NT2/D1 (cell line): ENCODE results near the gene HORMAD2.
"Not testable (repeated sequence)": the region's sequence is repeated elsewhere in the genome, so short reads cannot be mapped to it uniquely, and the experiment has no call there.

Experiments
- DNase-seq: peaks from one replicate; pipeline ENCODE4 v3.0.0-alpha.2; 2011; ENCODE audit warnings: low read depth, low spot score
- H3K27me3 ChIP-seq: 2 replicates; pipeline ENCODE4 v1.6.0; 2011; ENCODE audit warnings: mild to moderate bottlenecking; ENCODE audit not compliant: insufficient read length, insufficient read depth
- H3K36me3 ChIP-seq: 2 replicates; pipeline ENCODE4 v1.6.1; 2011; ENCODE audit warnings: mild to moderate bottlenecking, low read length, mixed read lengths; ENCODE audit not compliant: insufficient read depth, insufficient read length
- H3K4me1 ChIP-seq: 2 replicates; pipeline ENCODE4 v1.5.1; 2011; ENCODE audit not compliant: insufficient read depth, insufficient read length
- H3K4me3 ChIP-seq: 2 replicates; pipeline ENCODE4 v1.5.1; 2011; ENCODE audit warnings: low read depth; ENCODE audit not compliant: insufficient read length
- H3K9ac ChIP-seq: 2 replicates; pipeline ENCODE4 v1.6.0; 2011; ENCODE audit warnings: low read depth; ENCODE audit not compliant: insufficient read length
- H3K9me3 ChIP-seq: 2 replicates; pipeline ENCODE4 v1.5.1; 2011; ENCODE audit warnings: mild to moderate bottlenecking, low read length; ENCODE audit not compliant: insufficient read depth
- SUZ12 ChIP-seq: IDR thresholded peaks from 2 replicates; pipeline ENCODE4 v1.6.1; 2011; ENCODE audit not compliant: insufficient read length, insufficient read depth; ENCODE audit errors: extremely low read depth
- YY1 ChIP-seq: IDR thresholded peaks from 2 replicates; pipeline ENCODE4 v1.6.1; 2011; ENCODE audit not compliant: insufficient read length, insufficient read depth
- ZNF274 ChIP-seq: IDR thresholded peaks from 2 replicates; pipeline ENCODE4 v1.6.1; 2011; ENCODE audit warnings: mild to moderate bottlenecking, low read depth, low read length

HORMAD2 gene

GRCh38 chr22:30057375-30057774 is 22.9 kb upstream of the HORMAD2 start:
- H3K9me3 ChIP-seq: peaks cover 10% of the 10 kb centered on the region
- H3K27me3 ChIP-seq: no peaks in the 10 kb centered on the region
- TF ChIP-seq SUZ12 (no peak), YY1 (no peak), ZNF274 (no peak)
- H3K9ac ChIP-seq: no peak overlapping the region
- no peaks in the 10 kb centered on the region for H3K4me1 ChIP-seq
- no peak for DNase-seq
- H3K4me3 ChIP-seq: no peak overlapping the region
- H3K36me3 ChIP-seq: no peaks in the 10 kb centered on the region

GRCh38 chr22:30059346-30060020 is 20.8 kb upstream of the HORMAD2 start:
- H3K36me3 ChIP-seq, H3K9ac ChIP-seq, H3K4me3 ChIP-seq, H3K4me1 ChIP-seq, DNase-seq, H3K27me3 ChIP-seq: not testable (repeated sequence)
- H3K9me3 ChIP-seq: peaks cover 13% of the 10 kb centered on the region

GRCh38 chr22:30061094-30061493 is 19.2 kb upstream of the HORMAD2 start:
- H3K9me3 ChIP-seq: peaks cover 25% of the 10 kb centered on the region

GRCh38 chr22:30062259-30062658 is 18.0 kb upstream of the HORMAD2 start:
- no peak overlapping the region for H3K9ac ChIP-seq
- peaks cover 25% of the 10 kb centered on the region for H3K9me3 ChIP-seq
- no peak for TF ChIP-seq SUZ12
- no peak for TF ChIP-seq ZNF274
- no peak for TF ChIP-seq YY1
- H3K36me3 ChIP-seq: no peaks in the 10 kb centered on the region
- DNase-seq: no peak
- H3K27me3 ChIP-seq: no peaks in the 10 kb centered on the region
- no peak overlapping the region for H3K4me3 ChIP-seq
- no peaks in the 10 kb centered on the region for H3K4me1 ChIP-seq

More at GRCh38 chr22:30061094-30061493, 19.2 kb upstream of the HORMAD2 start:
- not testable (repeated sequence) for H3K9ac ChIP-seq, H3K27me3 ChIP-seq, H3K4me1 ChIP-seq, H3K36me3 ChIP-seq, DNase-seq, H3K4me3 ChIP-seq

- Histone ChIP-seq H3K4me1 (no peaks in the 10 kb centered on the region), H3K27me3 (no peaks in the 10 kb centered on the region), H3K36me3 (no peaks in the 10 kb centered on the region), H3K9ac (no peak overlapping the region), H3K4me3 (no peak overlapping the region), H3K9me3 (peaks cover 25% of the 10 kb centered on the region)
- no peak for DNase-seq
- TF ChIP-seq SUZ12: no peak
- no peak for TF ChIP-seq ZNF274
- TF ChIP-seq YY1: no peak
Observed at GRCh38 chr22:30062950-30063349, 17.3 kb upstream of the HORMAD2 start.

GRCh38 chr22:30064172-30064571 is 16.1 kb upstream of the HORMAD2 start:
- no peaks in the 10 kb centered on the region for H3K27me3 ChIP-seq
- H3K9ac ChIP-seq: no peak overlapping the region
- H3K36me3 ChIP-seq: no peaks in the 10 kb centered on the region
- H3K4me1 ChIP-seq: no peaks in the 10 kb centered on the region
- H3K4me3 ChIP-seq: no peak overlapping the region
- TF ChIP-seq SUZ12 (no peak), YY1 (no peak), ZNF274 (no peak)
- DNase-seq: no peak
- peaks cover 18% of the 10 kb centered on the region for H3K9me3 ChIP-seq

GRCh38 chr22:30073743-30074142 is 6.5 kb upstream of the HORMAD2 start:
- Histone ChIP-seq H3K4me1 (peaks cover under 1% of the 10 kb centered on the region), H3K27me3 (no peaks in the 10 kb centered on the region), H3K9me3 (no peaks in the 10 kb centered on the region), H3K9ac (no peak overlapping the region), H3K36me3 (no peaks in the 10 kb centered on the region), H3K4me3 (no peak overlapping the region)
- DNase-seq: no peak
- no peak for TF ChIP-seq SUZ12
- TF ChIP-seq YY1: no peak
- no peak for TF ChIP-seq ZNF274

GRCh38 chr22:30074147-30074546 is 6.1 kb upstream of the HORMAD2 start:
- Histone ChIP-seq H3K4me1 (peaks cover 2% of the 10 kb centered on the region), H3K4me3 (no peak overlapping the region), H3K27me3 (no peaks in the 10 kb centered on the region), H3K9ac (no peak overlapping the region), H3K9me3 (no peaks in the 10 kb centered on the region), H3K36me3 (no peaks in the 10 kb centered on the region)
- no peak for DNase-seq
- TF ChIP-seq ZNF274 (no peak), SUZ12 (no peak), YY1 (no peak)
